RPMI7951 (cell line): Measurements from ENCODE around the gene TEKTIP1. TPM values are rescaled to one million over a fixed set of nuclear protein-coding genes. Genes with fewer than 3 reads are reported as not detected.
"Not testable (repeated sequence)": the region's sequence is repeated elsewhere in the genome, so short reads cannot be mapped to it uniquely, and the experiment has no call there.

ENCODE experiments used
- DNase-seq: peaks from one replicate; pipeline ENCODE4 v3.0.0-alpha.2; 2012; ENCODE audit warnings: low read depth
- total RNA-seq: library from RNA; depleted of rRNA; stranded (reverse); fragments of >200 nt; shearing (Covaris generic); gene quantifications from 2 replicates; pipeline ENCODE4 v1.2.3, GENCODE V29; 2014

Gene TEKTIP1
- total RNA-seq, 1 experiment from 2014 or later: not detected

GRCh38 chr19:3557461-3558248 lies 18.7 kb downstream of the TEKTIP1 start, which contains the start of gene MFSD12:
MFSD12 (minus strand) TSS chr19:3557586; CDS start chr19:3557403, 183 bp downstream.
- DNase-seq: peak; percentile 98

GRCh38 chr19:3563709-3564524 lies 24.9 kb downstream of the TEKTIP1 start:
- DNase-seq: peak; percentile 60

GRCh38 chr19:3565139-3565538 lies 26.2 kb downstream of the TEKTIP1 start:
- peak; percentile 100 for DNase-seq

- not testable (repeated sequence) for DNase-seq
Observed at GRCh38 chr19:3570042-3570441, 31.1 kb downstream of the TEKTIP1 start.

DNA sequence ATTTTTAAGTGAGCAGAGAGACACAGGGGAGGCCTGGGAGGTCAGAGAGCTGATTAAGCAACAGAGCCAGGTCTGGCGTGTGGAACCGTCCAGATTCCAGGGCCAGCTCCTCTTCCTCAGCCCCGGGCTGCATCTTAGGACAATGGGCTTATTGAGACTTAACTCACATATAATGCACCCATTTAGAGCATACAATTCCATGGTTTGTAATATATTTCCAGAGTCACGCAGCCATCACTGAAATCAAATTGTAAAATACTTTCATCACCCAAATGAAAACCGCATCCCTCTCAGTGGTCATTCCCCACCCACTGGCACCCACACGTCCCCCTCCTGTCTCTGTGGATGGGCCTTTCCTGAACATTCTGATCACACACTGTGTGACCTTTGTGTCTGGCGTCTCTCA lies 31.6 kb downstream of the TEKTIP1 start:
- peak; percentile 76 for DNase-seq

DNA sequence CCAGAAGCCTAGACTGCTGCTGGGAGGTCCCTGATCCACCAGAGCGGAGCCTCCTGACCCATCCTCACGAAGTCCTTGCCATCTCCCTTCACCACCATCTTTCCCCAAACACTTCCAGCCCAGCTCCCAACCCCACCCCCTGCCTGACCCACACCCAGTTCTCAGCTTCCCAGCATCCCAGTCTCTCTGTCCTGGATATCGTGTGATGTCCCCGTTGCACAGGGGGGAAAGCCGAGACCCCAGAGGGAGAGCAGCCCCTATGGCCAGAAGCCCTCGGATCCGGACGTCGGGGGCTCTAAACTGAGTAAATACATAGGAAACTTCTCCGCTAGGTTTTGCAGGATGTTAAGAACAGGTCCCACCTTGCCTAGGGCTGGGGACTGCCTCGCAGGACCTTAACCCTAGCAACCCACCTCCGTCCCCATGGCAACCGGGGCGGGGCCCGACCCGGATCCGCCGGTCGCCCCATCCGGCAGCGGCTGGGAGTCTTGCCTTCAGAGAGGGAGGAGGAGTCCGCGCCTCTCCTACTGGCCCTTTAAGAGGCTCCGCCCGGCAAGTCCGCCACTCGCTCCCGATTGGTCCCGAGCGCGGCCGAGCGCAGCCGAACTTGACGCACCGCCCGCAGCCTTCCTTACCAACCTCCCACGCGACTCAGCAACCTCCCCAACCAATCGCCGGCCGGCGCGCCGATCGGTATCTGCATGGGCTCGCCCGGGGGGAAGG lies 33.3 kb downstream of the TEKTIP1 start:
- peak; percentile 99 for DNase-seq

DNA sequence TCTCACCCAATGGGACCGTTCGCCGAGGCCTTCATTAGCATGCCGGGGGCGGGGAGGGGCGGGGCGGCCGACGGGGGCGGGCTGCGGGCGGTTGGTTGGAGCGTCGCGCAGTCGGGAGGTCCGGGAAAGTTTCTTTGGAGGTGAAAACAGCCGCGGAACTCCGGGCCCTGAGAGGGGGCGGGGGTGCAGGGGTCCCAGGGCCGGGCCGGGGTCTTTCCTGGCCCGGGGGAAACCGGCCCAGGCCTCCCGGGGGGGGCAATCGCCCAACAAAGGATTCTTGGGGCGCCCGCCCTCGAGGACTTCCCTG lies 33.8 kb downstream of the TEKTIP1 start, which contains the start of gene HMG20B:
Gene HMG20B, plus strand, starts transcription at position 90 of the 307 bp plus-strand sequence. CDS start 366 bp downstream, outside the sequence.
- DNase-seq: no peak

DNA sequence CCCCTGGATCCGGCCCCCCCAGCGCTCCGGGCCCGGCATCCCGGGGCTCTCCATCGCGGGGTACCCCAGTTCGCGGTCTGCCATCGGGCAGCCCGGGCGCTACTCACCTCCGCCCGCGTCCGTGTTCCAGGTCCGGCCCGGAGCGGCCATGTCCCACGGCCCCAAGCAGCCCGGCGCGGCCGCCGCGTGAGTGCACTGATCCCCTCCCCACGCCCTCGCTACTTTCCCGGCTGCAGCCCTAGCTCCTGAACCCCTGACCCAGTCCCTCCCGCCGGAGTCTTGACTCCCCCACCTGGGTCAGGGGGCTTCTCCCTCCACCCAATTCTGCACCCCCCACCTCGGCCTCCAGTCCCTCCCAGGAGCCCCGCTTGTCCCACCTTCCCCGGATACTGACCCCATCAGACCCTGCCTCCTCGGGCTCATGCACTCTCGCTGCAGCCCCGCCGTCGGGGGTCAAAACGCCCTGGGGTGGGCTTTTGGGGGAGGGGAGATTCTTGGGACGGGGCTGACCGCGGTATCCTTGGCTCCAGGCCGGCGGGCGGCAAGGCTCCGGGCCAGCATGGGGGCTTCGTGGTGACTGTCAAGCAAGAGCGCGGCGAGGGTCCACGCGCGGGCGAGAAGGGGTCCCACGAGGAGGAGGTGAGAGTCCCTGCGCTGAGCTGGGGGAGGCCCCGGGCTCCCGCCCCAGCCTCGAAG lies 34.3 kb downstream of the TEKTIP1 start:
- DNase-seq: no peak

- peak; percentile 97 for DNase-seq
Observed at GRCh38 chr19:3573858-3574637, 35.1 kb downstream of the TEKTIP1 start.

DNA sequence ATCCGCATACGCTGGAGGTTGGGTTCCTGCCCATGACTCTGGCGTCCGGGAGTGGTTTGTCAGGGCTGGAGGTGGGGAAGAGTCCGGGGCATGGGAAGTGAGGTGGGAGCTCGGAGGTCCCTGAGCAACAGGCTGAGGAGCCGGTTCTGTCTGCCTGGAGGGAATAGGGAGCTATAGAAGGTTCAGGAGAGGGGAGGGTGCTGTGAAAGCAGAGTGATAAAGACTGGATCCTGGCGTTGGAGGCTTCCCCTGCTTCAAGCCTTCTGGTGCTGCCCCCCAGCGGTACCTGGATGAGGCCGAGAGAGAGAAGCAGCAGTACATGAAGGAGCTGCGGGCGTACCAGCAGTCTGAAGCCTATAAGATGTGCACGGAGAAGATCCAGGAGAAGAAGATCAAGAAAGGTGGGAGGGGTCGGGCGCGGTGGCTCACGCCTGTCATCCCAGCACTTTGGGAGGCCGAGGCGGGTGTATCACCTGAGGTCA lies 36.3 kb downstream of the TEKTIP1 start:
- peak; percentile 52 for DNase-seq

DNA sequence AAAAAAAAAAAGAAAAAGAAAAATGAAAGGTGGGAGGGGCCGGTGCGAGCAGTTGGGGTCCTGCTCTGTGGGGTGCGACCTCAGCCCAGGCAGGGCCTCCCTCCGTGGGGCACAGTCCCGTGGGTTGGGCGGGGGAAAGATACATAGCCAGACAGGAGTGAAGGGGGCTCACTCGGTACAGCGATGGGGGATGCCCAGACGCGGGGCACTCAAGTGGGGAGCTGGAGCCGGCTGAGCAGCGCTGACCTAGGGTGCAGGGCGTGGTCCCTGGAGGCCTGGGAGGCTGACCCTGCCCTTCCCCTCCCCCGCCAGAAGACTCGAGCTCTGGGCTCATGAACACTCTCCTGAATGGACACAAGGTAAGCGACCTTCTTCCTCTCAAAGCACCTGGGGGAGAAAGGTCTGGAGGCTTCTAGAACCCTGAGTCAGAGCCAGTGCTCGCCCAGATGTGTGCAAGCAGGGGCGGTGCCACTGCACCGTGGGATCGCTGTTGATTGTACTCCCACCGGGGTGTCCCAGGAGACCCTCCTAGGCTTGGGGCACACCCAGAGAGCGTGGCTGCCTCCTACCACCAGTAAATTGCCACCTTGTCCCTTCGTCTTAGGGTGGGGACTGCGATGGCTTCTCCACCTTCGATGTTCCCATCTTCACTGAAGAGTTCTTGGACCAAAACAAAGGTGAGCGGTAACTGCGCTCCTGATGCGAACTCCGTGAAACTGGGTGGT lies 37.1 kb downstream of the TEKTIP1 start:
- no peak for DNase-seq

DNA sequence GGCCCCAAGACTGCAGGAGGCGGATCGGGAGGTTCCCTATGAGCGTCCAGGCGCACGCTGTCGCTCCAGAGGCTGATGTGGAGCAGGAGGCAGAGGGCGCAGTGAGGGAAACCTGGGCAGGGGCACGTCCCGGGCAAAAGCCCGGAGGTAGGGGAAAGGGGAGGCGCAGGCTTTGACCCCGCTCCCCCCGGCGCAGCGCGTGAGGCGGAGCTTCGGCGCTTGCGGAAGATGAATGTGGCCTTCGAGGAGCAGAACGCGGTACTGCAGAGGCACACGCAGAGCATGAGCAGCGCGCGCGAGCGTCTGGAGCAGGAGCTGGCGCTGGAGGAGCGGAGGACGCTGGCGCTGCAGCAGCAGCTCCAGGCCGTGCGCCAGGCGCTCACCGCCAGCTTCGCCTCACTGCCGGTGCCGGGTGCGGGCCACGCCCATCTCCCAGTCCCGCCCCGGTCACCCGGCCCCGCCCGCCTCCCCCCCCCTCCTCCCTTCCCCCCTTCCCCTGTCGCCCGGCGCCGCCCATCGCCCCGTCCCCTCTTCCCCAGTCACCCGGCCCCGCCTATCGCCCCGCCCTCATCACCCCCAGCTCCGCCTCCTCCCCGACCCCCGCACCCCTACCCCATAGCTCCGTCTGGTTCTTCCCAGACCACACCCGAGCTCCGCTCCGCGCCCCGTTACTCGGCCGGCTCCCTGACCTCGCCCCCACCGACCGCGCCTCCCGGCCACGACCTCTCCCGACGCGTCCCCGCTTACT lies 37.9 kb downstream of the TEKTIP1 start:
- DNase-seq: no peak

DNA sequence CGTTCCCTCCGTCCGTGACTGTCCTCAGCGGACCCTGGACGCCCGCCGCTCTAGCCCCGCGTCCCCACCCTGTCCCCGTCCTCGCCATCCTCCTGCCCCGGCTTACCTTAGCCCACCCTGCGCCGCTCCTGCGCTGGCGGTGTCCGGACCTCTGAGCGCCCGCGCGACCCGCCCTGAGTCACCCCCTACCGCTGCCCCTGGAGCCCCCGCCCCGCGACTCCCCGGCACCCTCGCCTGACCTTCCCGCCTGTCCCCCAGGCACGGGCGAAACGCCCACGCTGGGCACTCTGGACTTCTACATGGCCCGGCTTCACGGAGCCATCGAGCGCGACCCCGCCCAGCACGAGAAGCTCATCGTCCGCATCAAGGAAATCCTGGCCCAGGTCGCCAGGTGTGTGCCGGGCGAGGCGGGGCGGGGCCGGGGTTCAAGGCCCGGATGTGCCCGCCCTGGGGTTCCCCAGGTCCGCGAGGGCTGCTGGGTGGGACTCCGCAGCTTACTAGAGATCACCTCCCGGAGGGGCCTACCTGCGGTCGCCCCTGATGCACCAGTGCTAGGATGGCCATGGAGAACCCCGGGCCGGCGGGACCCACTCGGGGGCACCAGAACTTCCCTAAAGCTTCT lies 38.9 kb downstream of the TEKTIP1 start:
- no peak for DNase-seq

- DNase-seq: no peak
Observed at GRCh38 chr19:3578390-3578789, 39.4 kb downstream of the TEKTIP1 start.

GRCh38 chr19:3580156-3580934 lies 41.4 kb downstream of the TEKTIP1 start:
- peak; percentile 97 for DNase-seq

- DNase-seq: not testable (repeated sequence)
Observed at GRCh38 chr19:3581792-3582191, 42.8 kb downstream of the TEKTIP1 start.

DNA sequence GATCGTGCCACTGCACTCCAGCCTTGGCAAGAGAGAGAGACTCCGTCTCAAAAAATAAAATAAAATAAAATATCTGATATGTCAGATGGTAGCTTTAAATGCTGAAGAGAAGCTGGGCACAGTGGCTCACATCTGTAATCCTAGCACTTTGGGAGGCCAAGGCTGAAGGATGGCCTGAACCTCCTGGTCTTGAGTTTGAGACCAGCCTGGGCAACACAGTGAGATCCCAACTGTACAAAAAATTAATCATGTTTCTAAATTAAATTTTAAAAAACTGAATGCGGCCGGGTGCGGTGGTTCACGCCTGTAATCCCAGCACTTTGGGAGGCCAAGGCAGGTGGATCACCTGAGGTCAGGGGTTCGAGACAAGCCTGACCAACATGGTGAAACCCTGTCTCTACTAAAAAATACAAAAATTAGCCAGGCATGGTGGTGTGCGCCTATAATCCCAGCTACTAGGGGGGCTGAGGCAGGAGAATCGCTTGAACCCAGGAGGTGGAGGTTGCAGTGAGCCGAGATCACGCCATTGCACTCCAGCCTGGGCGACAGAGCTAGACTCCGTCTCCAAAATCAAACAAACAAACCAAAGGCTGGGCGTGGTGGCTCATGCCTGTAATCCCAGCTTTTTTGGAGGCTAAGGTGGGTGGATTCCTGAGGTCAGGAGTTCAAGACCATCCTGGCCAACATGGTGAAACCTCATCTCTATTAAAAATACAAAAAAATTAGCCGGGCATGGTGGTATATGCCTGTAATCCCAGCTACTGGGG lies 45.2 kb downstream of the TEKTIP1 start:
- not testable (repeated sequence) for DNase-seq
